Epithelial cell of proximal tubule (primary cell): ENCODE data around the gene MTAP. TPM values are rescaled to one million over a fixed set of nuclear protein-coding genes. Genes with fewer than 3 reads are reported as not detected.

Experiments
- DNase-seq: peaks from one replicate; pipeline ENCODE4 v3.0.0-alpha.2; 2011; ENCODE audit warnings: low read depth
- H3K4me3 ChIP-seq: 2 replicates; pipeline ENCODE4 v1.5.1; 2011; ENCODE audit warnings: low read depth, mild to moderate bottlenecking, low read length
- CTCF ChIP-seq: conservative IDR thresholded peaks from 2 replicates; pipeline ENCODE4 v1.5.1; 2012; ENCODE audit warnings: low read depth, mild to moderate bottlenecking, low read length
- total RNA-seq: library from RNA; depleted of rRNA; stranded (reverse); fragments of >200 nt; gene quantifications from 2 replicates; pipeline ENCODE4 v1.2.3, GENCODE V29; 2015

The MTAP gene
- total RNA-seq, 1 donor from 2014 or later: 34.2 TPM

GRCh38 chr9:21812415-21812814 lies 10.0 kb downstream of the MTAP start:
- peak; percentile 89 for DNase-seq
- TF ChIP-seq CTCF: no peak
- no peak overlapping the region for H3K4me3 ChIP-seq

- peak; percentile 90 for TF ChIP-seq CTCF
- H3K4me3 ChIP-seq: no peak overlapping the region
- no peak for DNase-seq
Observed at GRCh38 chr9:21812946-21813568, 10.6 kb downstream of the MTAP start.

GRCh38 chr9:21813575-21814473 lies 11.4 kb downstream of the MTAP start:
- DNase-seq: no peak
- TF ChIP-seq CTCF: peak; percentile 81
- no peak overlapping the region for H3K4me3 ChIP-seq

- no peak for DNase-seq
- no peak for TF ChIP-seq CTCF
- no peak overlapping the region for H3K4me3 ChIP-seq
Observed at GRCh38 chr9:21815643-21816042, 13.2 kb downstream of the MTAP start.

- TF ChIP-seq CTCF: no peak
- DNase-seq: no peak
Observed at GRCh38 chr9:21817176-21817575, 14.7 kb downstream of the MTAP start.

GRCh38 chr9:21825637-21826036 lies 23.2 kb downstream of the MTAP start:
- no peak for TF ChIP-seq CTCF
- no peak for DNase-seq
- H3K4me3 ChIP-seq: no peak overlapping the region

More at GRCh38 chr9:21817176-21817575, 14.7 kb downstream of the MTAP start:
- no peak overlapping the region for H3K4me3 ChIP-seq
